Esophagus muscularis mucosa (tissue), 3 donors: ENCODE data around the gene C1orf21.

Experiments used
- CTCF ChIP-seq, 3 experiments: fragments of 200-600 bp in 2 of 3; fragments of 450-650 bp in 1 of 3; sonication (generic) in 2 of 3; IDR thresholded peaks; one replicate each; pipeline ENCODE4 v1.5.1; 2017 to 2019; ENCODE audit warnings: antibody characterized with exemption in 3 of 3, mild to moderate bottlenecking in 2 of 3, moderate library complexity in 1 of 3
- EP300 ChIP-seq: sonication (generic); formaldehyde crosslinking; IDR thresholded peaks from one replicate; pipeline ENCODE4 v1.6.1; 2017; ENCODE audit warnings: antibody characterized with exemption

- TF ChIP-seq CTCF (IDR thresholded peaks at IDR 0.05) (no peak), EP300 (no peak)
These were observed 99.2 kb downstream of the C1orf21 start for GRCh38 chr1:184485751-184486723.
